Hippocampal formation (tissue), 2 donors: ENCODE measurements around the gene NFATC1.
A peak's percentile ranks its signal among the peaks of the same experiment; 100 is the strongest.

ENCODE experiments used
- DNase-seq, 2 donors: peaks; one replicate each; lab custom pipeline; 2025; lab: John Stamatoyannopoulos, UW

NFATC1 gene

DNA sequence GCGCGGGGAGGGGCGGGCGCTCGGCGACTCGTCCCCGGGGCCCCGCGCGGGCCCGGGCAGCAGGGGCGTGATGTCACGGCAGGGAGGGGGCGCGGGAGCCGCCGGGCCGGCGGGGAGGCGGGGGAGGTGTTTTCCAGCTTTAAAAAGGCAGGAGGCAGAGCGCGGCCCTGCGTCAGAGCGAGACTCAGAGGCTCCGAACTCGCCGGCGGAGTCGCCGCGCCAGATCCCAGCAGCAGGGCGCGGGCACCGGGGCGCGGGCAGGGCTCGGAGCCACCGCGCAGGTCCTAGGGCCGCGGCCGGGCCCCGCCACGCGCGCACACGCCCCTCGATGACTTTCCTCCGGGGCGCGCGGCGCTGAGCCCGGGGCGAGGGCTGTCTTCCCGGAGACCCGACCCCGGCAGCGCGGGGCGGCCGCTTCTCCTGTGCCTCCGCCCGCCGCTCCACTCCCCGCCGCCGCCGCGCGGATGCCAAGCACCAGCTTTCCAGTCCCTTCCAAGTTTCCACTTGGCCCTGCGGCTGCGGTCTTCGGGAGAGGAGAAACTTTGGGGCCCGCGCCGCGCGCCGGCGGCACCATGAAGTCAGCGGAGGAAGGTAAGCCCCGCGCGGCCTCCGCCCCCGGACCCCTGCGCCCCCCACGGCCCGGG lies at the start of gene NFATC1:
Gene NFATC1 (plus strand): TSS at position 170 of the 644 bp plus-strand sequence. CDS start 295 bp downstream, at position 465.
- DNase-seq, result no peak

DNA sequence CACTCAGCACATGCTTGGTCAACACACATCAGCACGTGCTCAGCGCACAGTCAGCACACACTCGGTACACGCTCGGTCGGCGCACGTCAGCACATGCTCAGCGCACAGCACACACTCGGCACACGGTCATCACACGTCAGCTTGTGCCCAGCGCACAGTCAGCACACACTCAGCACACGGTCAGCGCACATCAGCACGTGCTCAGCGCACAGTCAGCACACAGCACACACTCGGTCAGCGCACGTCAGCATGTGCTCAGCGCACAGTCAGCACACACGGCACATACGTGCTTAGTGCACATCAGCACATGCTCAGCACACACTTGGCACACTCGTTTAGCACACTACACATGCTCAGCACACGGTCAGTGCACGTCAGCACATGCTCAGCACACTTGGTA lies 49.7 kb upstream of the NFATC1 start:
- no peak for DNase-seq

DNA sequence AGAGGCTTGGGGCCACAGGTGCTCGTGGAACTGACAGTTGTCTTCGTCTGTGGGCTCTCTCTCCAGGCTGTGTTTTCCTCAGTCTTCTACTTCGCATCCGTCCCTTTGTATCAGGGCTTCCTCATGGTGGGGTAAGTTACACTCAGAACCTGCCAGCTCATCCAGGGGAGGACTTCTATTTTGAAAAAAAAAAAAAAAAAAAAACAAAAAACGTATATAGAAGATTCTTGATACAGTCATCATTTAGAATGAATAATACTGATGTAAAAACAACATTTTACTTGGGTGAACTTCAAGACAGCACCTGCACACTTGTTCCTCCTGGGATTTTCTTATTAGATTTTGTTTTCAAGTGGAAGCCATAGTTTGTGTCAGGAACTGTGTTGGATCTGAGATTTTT lies 47.7 kb upstream of the NFATC1 start:
- DNase-seq, result no peak

DNA sequence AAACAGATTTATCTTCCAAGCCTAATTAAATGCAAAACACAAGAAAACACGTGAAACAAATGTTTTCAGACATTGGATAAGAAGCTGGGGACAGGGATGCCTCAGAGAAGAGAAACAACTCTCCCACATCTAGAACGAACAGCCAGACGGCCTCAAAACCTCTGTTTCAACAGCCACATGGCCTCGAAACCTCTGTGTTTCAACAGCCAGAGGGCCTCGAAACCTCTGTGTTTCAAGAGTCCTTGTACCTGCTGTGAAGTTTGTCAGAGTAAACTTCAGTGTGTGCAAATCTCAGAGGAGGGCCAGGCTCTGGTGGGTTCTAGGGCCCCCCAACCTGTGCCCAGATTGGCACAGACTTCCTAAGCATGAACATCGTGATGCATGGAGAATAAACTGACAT lies 43.3 kb upstream of the NFATC1 start:
- DNase-seq, result no peak

DNA sequence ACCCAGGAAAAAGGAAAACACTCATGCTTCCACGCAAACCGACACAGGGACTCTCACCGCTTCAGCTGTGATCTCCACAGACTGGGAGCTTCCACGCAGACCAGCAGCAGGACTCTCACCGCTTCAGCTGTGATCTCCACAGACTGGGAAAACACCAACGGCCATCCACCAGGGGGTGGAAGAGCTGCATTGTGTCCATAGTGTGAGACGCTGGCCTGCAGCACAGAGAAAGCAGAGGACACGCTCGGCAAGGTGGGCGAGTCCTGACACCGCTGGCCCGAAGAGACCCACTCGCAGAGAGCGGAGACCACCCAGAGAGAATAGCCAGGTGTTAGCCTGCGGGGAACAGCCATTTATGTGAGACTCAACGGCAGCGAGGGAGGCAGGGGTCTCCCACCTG lies 42.5 kb upstream of the NFATC1 start:
- peak; percentile 21 to 35 for DNase-seq

DNA sequence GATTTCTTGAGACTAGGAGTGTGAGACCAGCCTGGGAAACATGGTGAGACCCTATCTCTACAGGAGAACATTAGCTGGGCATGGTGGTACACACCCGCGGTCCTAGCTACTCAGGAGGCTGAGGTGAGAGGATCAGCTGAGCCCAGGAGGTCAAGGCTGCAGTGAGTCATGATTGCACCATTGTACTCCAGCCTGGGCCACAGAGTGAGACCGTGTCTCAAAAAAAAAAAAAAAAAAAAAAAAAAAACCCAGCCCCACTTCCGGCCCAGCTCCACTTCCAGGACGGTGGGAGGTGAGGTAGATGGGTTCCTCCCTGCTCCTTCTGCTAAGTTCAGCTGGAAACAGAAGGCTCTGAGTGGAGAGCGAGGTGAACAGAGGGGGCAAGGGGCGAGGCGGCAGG lies 41.4 kb upstream of the NFATC1 start:
- no peak for DNase-seq

DNA sequence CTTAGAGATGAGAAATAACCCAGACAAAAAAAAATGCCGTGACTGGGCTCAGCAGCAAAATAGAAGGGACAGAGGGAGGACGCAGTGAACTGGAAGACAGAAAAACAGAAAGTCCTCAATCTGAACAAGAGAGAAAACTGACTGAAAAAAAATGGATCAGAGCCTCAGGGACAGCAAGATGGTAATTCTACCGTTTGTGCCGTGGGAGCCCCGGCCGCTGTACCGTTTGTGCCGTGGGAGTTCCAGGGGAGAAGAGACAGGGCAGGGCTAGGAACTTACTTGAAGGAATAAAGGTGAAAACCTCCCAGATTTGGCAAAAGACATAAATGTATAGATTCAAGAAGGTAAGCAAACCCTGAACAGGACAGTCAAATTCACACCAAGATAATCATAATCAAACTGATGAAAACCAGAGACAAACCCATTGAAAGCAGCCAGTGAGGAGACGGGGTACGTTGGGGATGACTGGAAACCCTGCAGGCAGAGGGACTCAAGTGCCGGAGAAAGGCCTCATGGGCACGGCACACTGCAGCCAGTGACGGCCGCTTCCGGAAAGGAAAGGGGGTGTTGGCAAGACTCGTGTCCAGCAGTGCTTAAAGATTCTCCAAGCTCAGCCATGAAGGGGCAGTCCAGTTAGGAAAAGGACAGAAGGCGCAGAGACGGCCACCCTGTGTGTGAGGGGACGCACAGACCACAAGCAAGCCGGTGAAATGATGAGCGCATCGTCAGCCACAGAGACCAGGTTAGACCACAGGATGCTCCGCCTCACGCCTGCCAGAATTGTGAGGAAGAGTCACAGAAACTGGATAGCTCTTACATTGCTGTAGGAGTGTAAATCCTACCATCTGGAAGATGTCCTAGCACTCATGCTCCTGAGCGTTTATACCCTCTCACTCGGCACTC lies 40.0 kb upstream of the NFATC1 start:
- no peak for DNase-seq

DNA sequence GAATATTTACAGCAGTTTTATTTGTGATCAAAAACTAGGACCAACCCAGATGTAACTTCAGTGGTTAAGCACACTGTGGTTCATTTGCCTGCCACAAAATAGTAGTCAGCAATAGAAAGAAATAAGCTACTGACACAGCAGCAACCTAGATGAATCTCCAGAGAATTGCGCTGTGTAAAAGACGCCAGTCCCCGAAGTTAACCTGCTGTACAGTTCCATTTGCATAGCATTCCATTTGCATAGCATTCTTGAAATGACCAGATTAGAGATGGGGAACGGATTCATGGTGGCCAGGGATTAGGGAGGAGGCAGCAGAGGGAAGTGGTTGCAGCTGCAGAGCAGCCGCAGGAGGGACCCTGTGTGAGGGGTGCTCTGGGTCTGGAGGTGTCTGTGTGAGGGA lies 39.3 kb upstream of the NFATC1 start:
- DNase-seq, result no peak

DNA sequence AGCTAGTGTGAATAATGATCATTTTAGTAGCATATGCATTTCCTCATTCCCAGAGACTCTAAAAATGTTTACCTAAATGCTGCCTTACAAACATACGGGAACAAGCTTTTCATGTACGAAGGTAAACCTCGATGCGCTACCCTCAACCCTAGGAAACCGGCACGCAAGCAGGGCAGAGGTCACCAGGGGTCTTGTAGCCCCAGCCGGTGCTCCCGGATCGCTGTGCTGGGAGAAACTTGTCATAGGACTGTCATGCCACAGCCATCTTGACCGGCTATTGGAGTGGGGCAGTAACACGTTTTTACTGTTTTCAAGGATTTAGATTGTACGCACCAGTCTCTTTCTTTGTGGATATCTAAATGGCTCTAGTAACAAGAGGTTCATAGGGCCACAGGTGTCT lies 34.8 kb upstream of the NFATC1 start:
- DNase-seq, result no peak

DNA sequence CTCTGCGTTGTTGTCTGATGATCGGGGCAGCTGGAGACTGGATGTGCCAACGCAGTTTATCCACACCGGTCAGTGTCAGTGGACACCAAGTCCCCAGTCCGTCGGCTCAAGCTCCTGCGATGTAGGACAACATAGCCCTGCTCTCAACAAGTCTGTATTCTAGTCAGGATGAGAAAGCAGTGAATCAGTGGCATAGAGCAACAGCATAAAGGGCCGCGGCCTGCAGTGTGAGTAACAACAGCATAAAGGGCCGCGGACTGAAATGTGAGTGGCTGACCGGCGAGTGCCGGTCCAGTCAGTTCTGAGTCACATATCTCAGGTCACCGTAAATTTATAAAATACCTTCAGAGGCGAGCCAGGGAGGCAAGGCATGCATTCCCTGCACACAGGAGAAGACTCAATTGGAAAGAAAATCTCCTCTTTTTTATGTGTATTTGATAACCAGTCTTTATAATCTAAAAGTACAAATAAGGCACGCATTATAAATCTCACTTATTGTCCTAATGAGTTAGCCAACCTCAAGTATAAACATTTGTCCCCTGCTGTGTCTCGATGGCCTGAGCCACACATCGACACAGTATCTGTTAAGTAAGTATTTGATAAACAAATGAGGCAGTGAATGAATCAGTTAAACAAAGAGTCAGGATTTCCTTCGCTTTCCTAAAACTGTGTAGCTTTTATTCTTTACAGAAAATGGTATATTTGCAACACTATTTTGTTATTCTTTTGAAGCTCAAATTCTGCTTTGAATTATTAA lies 33.8 kb upstream of the NFATC1 start:
- no peak for DNase-seq

DNA sequence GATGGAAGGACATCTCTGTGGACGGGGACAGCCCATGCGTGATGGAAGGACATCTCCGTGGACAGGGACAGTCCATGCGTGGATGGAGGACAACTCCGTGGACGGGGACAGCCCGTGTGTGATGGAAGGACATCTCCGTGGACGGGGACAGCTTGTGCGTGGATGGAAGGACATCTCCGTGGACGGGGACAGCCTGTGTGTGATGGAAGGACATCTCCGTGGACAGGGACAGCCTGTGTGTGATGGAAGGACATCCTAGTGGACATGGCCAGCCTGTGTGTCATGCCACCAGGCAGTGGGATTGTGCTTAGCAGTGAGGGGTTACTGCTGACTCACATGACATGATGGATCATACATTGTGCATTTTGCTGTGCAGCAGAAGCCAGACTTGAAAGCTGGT lies 30.0 kb upstream of the NFATC1 start:
- no peak for DNase-seq

DNA sequence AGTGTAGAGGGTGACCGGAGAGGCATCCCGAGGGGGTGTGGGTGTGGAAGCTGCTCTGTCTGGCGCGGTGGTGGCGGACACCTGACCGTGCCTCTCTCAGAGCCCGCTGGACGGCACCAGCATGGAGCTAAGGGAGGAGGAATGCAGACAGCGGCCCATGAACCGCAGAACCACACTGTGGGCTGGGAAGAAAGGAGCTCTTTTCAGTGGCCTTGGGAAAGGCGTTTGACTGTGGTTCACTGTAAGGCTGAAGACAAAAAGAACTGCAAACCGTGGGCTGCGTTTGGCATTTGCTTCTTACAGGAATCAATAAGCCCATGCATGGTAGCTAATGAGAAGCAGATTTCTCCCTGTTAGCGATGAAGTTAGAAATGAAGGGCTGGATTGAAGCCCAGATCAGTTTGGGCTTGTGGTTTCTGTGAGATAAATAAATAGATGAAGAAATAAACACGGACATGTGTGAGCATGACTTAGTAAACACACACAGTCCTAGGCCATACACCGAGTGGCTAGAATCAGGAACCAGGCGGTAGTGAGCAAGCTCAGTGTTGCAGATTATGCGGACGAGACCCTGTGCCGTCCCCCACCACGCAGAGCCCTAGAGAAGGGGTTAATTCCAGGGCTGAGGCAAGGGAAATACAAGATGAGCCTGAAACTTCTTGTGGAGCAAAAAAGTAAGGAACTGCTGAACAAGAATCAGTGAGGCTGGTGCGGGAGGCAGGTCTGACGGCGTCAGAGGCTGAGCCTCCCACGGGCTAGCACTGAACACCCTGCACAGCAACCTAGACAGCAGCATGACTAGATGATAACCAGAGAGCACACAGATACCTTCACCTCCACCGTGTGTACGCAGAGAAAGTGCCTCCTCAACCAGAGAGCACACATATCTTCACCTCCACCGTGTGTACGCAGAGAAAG lies 29.3 kb upstream of the NFATC1 start:
- DNase-seq, result no peak

DNA sequence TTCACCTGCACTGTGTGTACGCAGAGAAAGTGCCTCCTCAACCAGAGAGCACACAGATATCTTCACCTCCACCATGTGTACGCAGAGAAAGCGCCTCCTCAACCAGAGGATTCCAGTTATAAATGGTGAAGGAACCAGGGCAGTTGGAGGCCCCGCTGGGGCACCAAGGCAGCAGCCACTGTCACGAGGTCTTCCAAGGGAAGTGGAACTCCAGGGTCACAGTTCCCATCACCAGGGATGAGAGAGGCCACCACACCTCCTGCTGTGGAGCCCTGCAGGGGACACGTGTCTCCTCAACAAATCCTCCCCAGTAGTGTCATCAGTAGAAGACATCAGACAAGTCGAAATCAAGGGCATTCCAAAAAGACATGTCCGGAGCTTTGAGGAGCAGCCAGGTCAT lies 28.2 kb upstream of the NFATC1 start:
- DNase-seq, result no peak

DNA sequence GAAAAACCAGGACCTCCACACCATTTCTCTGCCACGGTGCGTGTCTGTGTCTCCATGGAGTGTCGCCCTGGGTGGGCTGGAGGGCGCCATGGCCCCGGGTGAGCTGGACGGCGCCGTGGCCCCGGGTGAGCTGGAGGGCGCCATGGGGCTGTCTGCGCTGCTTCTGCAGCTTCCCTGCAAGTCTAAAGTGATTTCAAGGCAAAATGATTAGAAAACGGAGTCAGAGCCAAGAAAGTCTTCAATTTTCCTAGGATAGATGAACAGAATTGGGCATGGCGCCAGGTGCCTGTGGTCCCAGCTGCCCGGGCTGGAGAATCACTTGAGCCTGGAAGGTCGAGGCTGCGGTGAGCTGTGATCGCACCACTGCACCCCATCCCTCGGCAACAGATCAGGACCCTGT lies 27.7 kb upstream of the NFATC1 start:
- DNase-seq, result no peak

DNA sequence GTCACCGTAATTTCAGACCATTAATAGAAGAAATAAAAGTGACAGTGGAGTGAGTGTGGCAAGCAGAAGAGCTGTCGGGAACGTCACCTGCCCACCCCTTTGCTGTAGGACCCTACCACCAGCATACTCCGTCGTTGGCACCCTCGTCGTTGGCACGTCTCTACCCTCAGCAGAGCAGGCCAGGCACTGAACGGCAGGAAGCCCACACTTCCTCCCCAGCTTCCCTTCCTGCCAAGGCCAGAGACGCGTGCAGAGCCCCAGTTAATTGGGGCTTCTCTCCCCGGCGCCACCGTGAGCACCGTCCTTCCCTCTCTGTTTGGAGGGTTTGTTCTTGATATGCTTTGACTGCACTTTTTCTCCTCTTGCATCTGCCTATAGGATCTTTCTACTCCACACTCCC lies 27.0 kb upstream of the NFATC1 start:
- DNase-seq, result no peak

DNA sequence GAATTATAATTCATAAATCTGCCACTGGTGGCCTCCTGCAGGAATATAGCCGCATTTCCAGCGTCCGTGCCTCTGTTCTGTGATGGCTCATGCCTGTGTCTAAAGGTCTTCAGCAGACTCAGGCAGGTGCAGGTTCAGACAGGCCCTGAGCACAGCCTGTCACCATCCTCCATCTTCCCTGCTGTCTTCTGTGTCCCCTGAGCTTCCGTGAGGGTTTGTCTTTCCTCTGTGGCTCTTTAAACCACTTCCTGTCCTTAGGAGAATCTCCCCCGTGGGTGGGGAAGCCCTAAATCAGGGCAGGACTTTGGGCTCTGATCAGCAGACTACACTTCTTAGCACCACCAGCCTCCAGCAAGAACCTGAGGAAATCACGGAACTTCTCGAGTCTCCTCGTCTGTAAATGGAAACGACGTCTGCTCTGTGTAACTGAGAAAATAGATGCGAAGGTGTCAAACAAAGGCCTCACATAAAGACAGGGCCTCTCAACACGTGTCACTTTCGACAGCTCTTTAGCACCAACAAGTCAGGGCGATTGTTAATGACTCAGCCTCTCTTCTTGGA lies 24.1 kb upstream of the NFATC1 start:
- DNase-seq, result no peak

DNA sequence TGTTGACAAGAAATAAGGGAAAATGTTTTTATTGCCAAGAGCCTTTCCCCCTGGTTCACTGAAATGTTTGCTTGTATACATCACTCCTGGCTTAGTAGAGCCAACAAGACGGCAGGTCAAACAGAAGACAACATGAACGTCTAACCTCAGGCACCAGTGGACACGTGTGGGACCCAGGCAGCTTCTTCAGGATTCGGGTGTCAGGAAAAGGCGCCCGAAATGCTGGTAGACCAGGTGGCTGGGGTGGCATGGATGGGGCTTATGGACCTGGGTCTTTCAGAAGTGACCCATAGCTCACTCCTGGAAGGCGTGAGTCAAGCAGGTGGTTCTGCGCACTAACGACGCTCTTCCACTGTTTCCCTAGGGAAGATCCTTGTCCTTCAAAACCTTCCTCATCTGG lies 23.3 kb upstream of the NFATC1 start:
- no peak for DNase-seq

DNA sequence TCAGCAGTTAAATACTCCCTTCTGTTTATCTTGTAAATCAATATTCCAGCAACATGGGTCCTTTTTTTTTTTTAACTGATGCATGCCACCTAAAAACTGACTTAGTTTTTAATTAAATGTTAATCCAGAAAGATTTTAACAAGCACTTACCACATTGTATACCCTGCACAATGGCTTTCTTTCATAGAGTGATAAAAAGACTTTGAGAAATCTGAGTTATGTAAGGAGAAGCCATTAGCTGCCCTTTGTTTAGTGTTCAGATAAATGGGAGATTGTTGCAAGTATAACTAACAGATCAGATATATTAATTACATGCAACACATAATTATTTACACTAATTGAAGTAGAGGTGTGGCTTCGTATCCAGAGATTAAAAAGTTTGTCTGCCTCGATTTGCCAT lies 22.7 kb upstream of the NFATC1 start:
- DNase-seq, result peak in 1 of 2 donors; percentile 50

DNA sequence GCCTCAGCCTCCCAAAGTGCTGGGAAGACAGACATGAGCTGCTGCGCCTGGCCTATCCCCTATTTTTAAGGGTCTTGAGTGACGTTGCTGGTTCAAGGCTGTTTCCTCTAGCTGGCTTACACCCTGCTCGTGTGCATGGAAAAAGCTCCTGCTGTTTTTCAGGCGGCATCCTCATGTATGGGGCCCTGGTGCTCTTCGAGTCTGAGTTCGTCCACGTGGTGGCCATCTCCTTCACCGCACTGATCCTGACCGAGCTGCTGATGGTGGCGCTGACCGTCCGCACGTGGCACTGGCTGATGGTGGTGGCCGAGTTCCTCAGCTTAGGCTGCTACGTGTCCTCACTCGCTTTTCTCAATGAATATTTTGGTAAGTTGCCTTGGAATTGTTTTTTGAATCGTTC lies 22.0 kb upstream of the NFATC1 start:
- no peak for DNase-seq

DNA sequence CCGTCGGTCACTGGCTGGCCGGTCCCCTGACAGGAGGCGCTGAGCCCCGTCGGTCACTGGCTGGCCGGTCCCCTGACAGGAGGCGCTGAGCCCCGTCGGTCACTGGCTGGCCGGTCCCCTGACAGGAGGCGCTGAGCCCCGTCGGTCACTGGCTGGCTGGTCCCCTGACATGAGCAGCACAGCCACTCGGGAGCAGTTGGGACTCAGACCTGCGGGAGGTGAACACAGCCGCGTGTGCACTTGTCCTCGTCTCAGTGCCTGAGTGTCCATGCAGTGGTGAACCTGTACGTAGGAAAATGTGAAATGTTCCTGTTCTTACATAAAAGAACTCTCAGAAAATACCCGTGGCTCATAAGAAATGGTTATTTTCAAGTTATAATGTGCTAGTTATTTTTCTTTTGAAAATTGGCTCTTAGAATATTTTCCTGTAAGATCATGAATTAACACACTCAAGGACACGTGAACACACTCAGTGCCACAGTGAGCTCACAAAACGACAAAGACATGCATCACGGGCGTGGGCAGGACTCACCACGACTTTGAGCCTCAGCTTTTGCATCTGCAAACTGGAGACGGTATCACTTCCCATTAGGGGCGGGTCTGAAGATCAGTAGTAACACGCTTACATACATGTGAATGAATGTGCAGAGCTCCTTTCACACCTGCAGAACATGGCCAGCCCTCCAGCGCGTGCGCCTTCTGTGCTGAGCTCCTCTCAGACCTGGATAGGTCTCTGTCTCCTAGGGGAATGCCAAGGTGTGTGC lies 21.1 kb upstream of the NFATC1 start:
- DNase-seq, result no peak
